ENCODE data around the gene GH1.
A peak's percentile ranks its signal among the peaks of the same experiment; 100 is the strongest.
"Not testable (repeated sequence)": the region's sequence is repeated elsewhere in the genome, so short reads cannot be mapped to it uniquely, and the experiment has no call there.

GH1 gene

DNA sequence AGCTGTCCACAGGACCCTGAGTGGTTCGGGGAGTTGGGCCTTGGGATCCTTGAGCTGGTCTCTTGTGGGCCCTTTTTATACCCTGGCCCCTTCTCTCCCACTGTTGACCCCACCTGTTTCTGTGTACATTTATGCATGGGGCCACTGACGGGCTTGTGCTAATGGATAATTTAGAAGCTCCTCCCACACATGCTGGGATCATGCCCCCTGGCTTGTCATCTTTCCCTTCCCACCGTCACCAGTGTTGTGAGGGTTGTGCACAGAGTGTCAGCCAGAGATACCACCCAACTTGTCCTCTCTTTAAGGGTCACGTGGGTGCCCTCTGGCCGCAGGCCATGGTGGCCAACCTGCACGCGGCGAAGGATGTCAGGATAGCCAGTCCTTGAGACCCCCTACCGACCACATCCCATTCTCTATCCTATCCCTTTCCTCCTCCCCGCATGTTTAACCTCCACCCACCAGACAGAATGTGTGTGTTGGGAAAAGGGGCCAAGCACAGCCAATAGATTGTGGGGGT lies at the start of gene GH1:
Gene GH1 (minus strand): TSS at position 51 of the 517 bp plus-strand sequence. CDS start 63 bp downstream, outside the sequence.
- H3K9me3 Mint-ChIP-seq (ENCODE audit: low read depth); H3K4me3 Mint-ChIP-seq; H3K4me1 Mint-ChIP-seq (ENCODE audit: low read depth); H3K27ac Mint-ChIP-seq; H3K27me3 Mint-ChIP-seq; H3K36me3 Mint-ChIP-seq: not testable (repeated sequence)

- no peak overlapping the region for H3K27ac Mint-ChIP-seq
- H3K9me3 Mint-ChIP-seq (ENCODE audit: low read depth): no peaks in the 10 kb centered on the region
- no peaks in the 10 kb centered on the region for H3K36me3 Mint-ChIP-seq
- no peaks in the 10 kb centered on the region for H3K27me3 Mint-ChIP-seq
- H3K4me3 Mint-ChIP-seq: no peak overlapping the region
- H3K4me1 Mint-ChIP-seq (ENCODE audit: low read depth): peaks cover 13% of the 10 kb centered on the region
Measured at GRCh38 chr17:63967953-63968352, 49.3 kb upstream of the GH1 start.

GRCh38 chr17:63966646-63967264 lies 48.1 kb upstream of the GH1 start:
- no peaks in the 10 kb centered on the region for H3K9me3 Mint-ChIP-seq (ENCODE audit: low read depth)
- no peak overlapping the region for H3K27ac Mint-ChIP-seq
- no peaks in the 10 kb centered on the region for H3K36me3 Mint-ChIP-seq
- peaks cover 13% of the 10 kb centered on the region for H3K4me1 Mint-ChIP-seq (ENCODE audit: low read depth)
- H3K27me3 Mint-ChIP-seq: no peaks in the 10 kb centered on the region
- H3K4me3 Mint-ChIP-seq: peak overlapping the region; percentile 4

GRCh38 chr17:63963123-63963522 lies 44.5 kb upstream of the GH1 start:
- no peaks in the 10 kb centered on the region for H3K36me3 Mint-ChIP-seq
- no peak overlapping the region for H3K4me3 Mint-ChIP-seq
- H3K4me1 Mint-ChIP-seq (ENCODE audit: low read depth): peaks cover 15% of the 10 kb centered on the region
- no peaks in the 10 kb centered on the region for H3K27me3 Mint-ChIP-seq
- H3K9me3 Mint-ChIP-seq (ENCODE audit: low read depth): no peaks in the 10 kb centered on the region
- H3K27ac Mint-ChIP-seq: no peak overlapping the region

DNA sequence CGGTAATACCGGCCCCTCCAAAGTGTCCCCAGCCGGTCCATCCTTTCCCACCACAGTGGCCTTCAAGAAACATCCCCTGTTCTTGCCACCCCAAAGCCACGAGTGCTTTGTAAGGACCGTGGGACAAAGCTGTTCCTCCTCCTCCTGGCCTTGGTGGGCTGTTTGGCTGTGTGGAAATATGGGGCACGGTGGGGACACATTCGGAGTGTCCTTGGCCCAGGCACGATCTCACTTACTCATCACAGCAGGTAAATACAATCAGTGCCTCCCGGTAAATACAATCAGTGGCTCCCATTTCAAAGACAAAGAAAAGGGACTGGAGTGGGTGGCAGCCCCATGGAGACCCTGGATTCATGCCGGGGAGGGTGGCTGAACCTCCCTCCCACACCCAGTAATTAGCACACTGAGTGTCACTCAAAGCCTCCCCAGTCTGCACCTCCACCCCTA lies 43.7 kb upstream of the GH1 start:
- no peak overlapping the region for H3K27ac Mint-ChIP-seq
- peaks cover 13% of the 10 kb centered on the region for H3K4me1 Mint-ChIP-seq (ENCODE audit: low read depth)
- H3K27me3 Mint-ChIP-seq: no peaks in the 10 kb centered on the region
- H3K9me3 Mint-ChIP-seq (ENCODE audit: low read depth): no peaks in the 10 kb centered on the region
- H3K4me3 Mint-ChIP-seq: no peak overlapping the region
- H3K36me3 Mint-ChIP-seq: no peaks in the 10 kb centered on the region

DNA sequence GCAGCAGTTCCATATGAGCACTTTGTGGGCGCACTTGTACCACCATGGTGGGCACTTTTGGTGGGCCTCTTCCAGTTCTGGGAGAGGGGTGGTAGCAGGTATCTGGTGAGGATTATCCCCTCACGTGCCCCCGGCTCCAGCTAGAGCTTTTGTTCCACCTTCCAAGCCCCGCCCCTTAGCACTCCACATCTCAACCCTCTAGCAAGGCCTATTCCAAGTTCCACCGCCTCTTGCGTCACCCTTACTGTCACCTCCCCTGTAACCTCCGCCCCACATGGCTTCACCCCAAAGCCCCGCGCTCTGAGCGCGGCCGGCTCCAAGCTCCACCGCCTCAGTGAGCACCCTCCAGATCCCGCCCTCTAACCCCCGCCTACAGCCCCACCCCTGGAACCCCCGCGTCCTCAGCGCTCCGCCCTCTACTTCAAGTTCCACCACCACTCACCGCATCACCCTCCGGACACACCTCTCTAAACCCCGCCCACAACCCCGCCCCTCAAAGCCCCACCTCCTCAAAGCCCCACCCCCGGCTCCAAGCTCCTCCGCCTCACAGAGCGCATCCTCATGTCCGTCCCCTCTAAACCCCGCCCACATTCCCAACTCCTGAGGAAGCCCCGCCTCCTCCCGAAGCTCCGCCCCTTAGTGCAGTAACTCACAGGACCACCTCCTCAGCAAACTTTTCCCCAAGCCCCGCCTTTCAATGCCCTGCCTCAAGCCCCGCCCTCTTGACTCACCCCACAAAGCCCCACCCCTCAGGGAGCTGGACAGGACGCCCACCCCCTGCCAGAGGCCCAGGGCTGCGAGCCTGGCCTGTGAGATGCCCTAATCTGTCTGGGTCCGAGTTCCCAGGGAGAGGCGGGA lies 42.9 kb upstream of the GH1 start:
- H3K36me3 Mint-ChIP-seq: no peaks in the 10 kb centered on the region
- no peaks in the 10 kb centered on the region for H3K9me3 Mint-ChIP-seq (ENCODE audit: low read depth)
- H3K27ac Mint-ChIP-seq: no peak overlapping the region
- peak overlapping the region; percentile 17 for H3K4me3 Mint-ChIP-seq
- H3K27me3 Mint-ChIP-seq: no peaks in the 10 kb centered on the region
- H3K4me1 Mint-ChIP-seq (ENCODE audit: low read depth): peaks cover 7% of the 10 kb centered on the region

DNA sequence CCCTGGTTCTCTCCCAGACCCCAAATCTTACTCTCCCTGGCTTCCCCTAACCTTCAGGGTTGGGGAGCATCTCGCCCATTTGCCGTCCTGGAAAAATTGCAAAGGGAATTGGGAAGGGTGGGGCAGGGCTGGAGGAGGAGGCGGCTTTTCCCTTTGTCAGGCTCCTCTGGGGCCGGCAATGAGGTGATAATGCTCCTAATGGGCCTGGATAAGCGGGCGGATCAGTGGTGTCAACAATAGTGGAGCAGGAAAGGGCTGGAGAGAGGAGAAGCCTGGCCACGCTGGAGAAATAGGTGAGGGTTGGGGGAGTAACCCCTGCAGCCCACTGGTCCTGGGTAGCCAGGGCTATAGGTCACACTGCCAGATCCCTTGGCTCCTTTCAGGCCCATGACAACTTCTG lies 41.8 kb upstream of the GH1 start:
- Mint-ChIP-seq H3K36me3 (no peaks in the 10 kb centered on the region), H3K4me3 (no peak overlapping the region), H3K9me3 (ENCODE audit: low read depth) (no peaks in the 10 kb centered on the region), H3K27ac (no peak overlapping the region), H3K27me3 (no peaks in the 10 kb centered on the region), H3K4me1 (ENCODE audit: low read depth) (peaks cover 4% of the 10 kb centered on the region)

GRCh38 chr17:63960006-63960405 lies 41.4 kb upstream of the GH1 start:
- peak overlapping the region; percentile 6 for H3K27ac Mint-ChIP-seq
- H3K9me3 Mint-ChIP-seq (ENCODE audit: low read depth): no peaks in the 10 kb centered on the region
- H3K4me3 Mint-ChIP-seq: no peak overlapping the region
- H3K4me1 Mint-ChIP-seq (ENCODE audit: low read depth): peaks cover 7% of the 10 kb centered on the region
- H3K36me3 Mint-ChIP-seq: no peaks in the 10 kb centered on the region
- no peaks in the 10 kb centered on the region for H3K27me3 Mint-ChIP-seq

- no peak overlapping the region for H3K4me3 Mint-ChIP-seq
- no peaks in the 10 kb centered on the region for H3K36me3 Mint-ChIP-seq
- no peaks in the 10 kb centered on the region for H3K9me3 Mint-ChIP-seq (ENCODE audit: low read depth)
- H3K27me3 Mint-ChIP-seq: no peaks in the 10 kb centered on the region
- H3K27ac Mint-ChIP-seq: no peak overlapping the region
- H3K4me1 Mint-ChIP-seq (ENCODE audit: low read depth): peaks cover 26% of the 10 kb centered on the region
Measured at GRCh38 chr17:63956296-63956920, 37.8 kb upstream of the GH1 start.

- H3K4me1 Mint-ChIP-seq (ENCODE audit: low read depth): peaks cover 26% of the 10 kb centered on the region
- no peaks in the 10 kb centered on the region for H3K9me3 Mint-ChIP-seq (ENCODE audit: low read depth)
- no peak overlapping the region for H3K4me3 Mint-ChIP-seq
- no peak overlapping the region for H3K27ac Mint-ChIP-seq
- H3K36me3 Mint-ChIP-seq: no peaks in the 10 kb centered on the region
- no peaks in the 10 kb centered on the region for H3K27me3 Mint-ChIP-seq
Measured at GRCh38 chr17:63955791-63956190, 37.2 kb upstream of the GH1 start.

DNA sequence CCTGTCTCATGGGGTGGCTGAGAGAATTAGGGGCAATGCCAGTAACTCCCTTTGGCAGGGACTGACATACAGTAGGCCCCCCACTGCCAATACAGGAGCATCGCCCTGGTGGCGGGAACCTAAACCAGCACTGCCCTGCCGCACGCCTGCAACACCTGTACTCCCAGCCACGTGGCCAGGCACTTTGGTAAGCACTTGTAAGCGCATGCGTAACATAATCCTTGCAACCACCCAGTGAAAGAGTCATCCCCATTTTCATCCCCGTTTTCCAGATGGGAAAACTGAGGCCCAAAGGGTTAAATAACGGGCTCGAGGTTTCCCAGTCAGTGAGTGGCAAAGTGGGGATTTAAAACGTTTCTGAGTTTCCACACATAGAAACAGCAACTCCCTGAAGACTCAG lies 36.6 kb upstream of the GH1 start:
- H3K27ac Mint-ChIP-seq: no peak overlapping the region

GRCh38 chr17:63954402-63955063 lies 35.9 kb upstream of the GH1 start:
- Mint-ChIP-seq H3K9me3 (ENCODE audit: low read depth) (no peaks in the 10 kb centered on the region), H3K27ac (peak overlapping the region; percentile 43), H3K4me1 (ENCODE audit: low read depth) (peaks cover 24% of the 10 kb centered on the region), H3K4me3 (peak overlapping the region; percentile 2), H3K36me3 (no peaks in the 10 kb centered on the region), H3K27me3 (no peaks in the 10 kb centered on the region)

More for the DNA sequence above, 36.6 kb upstream of the GH1 start:
- Mint-ChIP-seq H3K27me3 (no peaks in the 10 kb centered on the region), H3K4me3 (no peak overlapping the region), H3K9me3 (ENCODE audit: low read depth) (no peaks in the 10 kb centered on the region), H3K4me1 (ENCODE audit: low read depth) (peaks cover 26% of the 10 kb centered on the region), H3K36me3 (no peaks in the 10 kb centered on the region)

- Mint-ChIP-seq H3K36me3 (no peaks in the 10 kb centered on the region), H3K27ac (no peak overlapping the region), H3K4me3 (no peak overlapping the region), H3K4me1 (ENCODE audit: low read depth) (peaks cover 29% of the 10 kb centered on the region), H3K27me3 (no peaks in the 10 kb centered on the region), H3K9me3 (ENCODE audit: low read depth) (no peaks in the 10 kb centered on the region)
Measured at GRCh38 chr17:63950940-63951907, 32.6 kb upstream of the GH1 start.

Measured in activated naive CD8-positive, alpha-beta T cell (primary cell).